Measurements from ENCODE around the gene RTN4.
A peak's percentile ranks its signal among the peaks of the same experiment; 100 is the strongest.
"Not testable (repeated sequence)": the region's sequence is repeated elsewhere in the genome, so short reads cannot be mapped to it uniquely, and the experiment has no call there.

The RTN4 gene, protein sequence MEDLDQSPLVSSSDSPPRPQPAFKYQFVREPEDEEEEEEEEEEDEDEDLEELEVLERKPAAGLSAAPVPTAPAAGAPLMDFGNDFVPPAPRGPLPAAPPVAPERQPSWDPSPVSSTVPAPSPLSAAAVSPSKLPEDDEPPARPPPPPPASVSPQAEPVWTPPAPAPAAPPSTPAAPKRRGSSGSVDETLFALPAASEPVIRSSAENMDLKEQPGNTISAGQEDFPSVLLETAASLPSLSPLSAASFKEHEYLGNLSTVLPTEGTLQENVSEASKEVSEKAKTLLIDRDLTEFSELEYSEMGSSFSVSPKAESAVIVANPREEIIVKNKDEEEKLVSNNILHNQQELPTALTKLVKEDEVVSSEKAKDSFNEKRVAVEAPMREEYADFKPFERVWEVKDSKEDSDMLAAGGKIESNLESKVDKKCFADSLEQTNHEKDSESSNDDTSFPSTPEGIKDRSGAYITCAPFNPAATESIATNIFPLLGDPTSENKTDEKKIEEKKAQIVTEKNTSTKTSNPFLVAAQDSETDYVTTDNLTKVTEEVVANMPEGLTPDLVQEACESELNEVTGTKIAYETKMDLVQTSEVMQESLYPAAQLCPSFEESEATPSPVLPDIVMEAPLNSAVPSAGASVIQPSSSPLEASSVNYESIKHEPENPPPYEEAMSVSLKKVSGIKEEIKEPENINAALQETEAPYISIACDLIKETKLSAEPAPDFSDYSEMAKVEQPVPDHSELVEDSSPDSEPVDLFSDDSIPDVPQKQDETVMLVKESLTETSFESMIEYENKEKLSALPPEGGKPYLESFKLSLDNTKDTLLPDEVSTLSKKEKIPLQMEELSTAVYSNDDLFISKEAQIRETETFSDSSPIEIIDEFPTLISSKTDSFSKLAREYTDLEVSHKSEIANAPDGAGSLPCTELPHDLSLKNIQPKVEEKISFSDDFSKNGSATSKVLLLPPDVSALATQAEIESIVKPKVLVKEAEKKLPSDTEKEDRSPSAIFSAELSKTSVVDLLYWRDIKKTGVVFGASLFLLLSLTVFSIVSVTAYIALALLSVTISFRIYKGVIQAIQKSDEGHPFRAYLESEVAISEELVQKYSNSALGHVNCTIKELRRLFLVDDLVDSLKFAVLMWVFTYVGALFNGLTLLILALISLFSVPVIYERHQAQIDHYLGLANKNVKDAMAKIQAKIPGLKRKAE

DNA sequence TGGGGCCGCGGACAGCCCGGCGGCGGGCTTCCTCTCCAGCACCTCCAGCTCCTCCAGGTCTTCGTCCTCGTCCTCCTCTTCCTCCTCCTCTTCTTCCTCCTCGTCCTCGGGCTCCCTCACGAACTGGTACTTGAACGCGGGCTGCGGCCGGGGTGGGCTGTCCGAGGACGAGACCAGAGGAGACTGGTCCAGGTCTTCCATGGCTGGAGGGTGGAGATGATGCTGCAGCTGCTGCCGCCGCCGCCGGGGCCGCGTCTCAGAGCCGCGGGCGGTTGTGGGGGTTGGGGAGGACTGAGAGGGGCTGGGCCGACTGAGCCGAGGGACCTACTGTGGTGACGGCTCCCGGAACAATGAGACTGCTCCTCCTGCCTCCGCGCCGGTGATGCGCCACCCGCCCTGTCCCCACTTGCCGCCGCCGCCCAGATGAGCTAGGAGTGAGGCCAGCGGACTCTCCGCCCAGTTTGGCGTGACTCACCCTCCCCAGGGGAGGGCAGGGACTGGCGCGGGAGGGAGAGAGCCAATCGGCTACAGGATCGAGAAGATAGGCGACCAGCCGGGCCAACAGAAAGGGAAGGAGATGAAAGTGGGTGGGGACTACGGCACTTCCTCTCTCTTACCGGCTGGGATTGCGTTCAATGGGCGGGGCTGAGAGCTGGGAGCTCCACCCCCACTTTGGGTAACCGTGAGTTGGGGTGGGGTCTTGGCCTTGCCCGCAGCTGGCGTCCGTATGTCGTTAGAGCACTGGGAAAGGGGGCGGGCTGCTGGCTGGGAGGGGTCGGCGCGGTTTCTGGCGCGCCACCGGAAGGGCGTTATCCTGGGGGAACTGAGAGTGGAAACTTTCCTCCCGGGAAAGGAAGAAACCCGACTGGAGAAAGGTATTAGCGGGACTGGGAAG lies at the start of gene RTN4:
Gene RTN4, minus strand, starts transcription at position 352 of the 895 bp plus-strand sequence. Its CDS starts 151 bp downstream, at position 201.
- DNase-seq, result peak; percentile 99

DNA sequence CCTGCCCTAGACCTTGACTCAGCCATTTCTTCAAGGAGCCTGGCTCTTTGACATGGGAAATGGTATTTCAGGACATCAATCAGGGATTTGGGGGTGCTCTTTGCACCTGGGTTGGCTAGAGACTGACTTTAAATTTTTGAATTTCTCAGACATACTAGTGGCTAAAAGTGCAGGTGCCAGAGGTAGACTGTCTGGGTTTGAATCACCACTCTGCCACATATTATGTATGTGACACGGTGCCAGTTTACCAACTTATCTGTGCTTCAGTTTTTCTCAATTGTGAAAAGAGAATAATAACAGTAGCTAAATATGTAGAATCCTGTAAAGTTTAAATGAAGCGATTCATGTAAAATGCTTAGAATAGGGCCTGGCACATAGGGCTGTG lies 49.2 kb upstream of the RTN4 start:
- DNase-seq, result no peak

DNA sequence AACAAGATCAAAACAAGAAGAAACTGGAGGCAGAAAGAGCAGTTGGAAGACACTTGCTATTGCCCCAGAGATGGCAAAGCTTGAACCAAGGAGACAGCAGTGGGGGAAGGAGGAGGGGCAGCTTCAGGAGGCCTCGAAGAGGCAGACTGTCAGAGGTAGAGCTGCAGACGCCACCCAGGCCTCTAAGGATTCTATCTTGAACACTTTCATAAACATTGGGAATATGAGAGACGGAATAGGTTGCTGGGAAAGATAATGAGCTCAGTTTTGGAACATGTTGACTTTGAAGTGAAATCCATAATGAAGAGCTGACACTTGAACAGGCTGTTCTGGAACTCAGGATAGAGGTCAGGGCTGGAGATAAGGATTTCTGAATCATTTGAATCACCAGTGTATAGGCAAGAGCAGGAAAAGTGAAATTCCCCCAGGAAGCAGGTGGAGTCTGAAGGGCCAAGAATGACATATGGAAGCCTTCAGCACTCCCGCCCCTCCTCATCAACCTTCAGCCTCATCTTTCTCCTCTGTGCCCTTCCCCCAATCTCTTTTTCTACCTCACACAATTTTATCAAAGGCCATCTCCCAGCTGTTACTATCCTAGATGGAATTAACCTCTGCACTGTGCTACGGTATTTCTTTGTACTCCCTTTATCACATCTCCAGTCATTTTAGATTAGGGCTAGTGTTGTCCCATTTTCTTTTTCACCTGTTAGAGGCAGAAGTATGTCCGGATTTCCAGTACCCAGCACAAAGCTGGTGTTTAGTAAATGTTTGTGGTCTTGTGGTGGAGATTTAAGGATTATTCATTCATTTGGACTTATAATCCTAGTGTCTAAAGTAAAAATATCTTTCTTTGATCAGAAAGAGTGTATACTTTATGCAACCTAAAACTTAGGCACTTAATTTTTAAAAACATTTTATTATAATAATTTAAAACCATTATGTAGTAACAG lies 47.5 kb upstream of the RTN4 start:
- no peak for DNase-seq

- DNase-seq, result no peak
These were observed 46.8 kb upstream of the RTN4 start for GRCh38 chr2:55097082-55097460.

- no peak for DNase-seq
These were observed 46.3 kb upstream of the RTN4 start for GRCh38 chr2:55096586-55096985.

- no peak for DNase-seq
These were observed 43.1 kb upstream of the RTN4 start for GRCh38 chr2:55093381-55093780.

GRCh38 chr2:55092439-55092838 lies 42.2 kb upstream of the RTN4 start:
- no peak for DNase-seq

- DNase-seq, result not testable (repeated sequence)
These were observed 41.4 kb upstream of the RTN4 start for GRCh38 chr2:55091681-55092080.

- no peak for DNase-seq
These were observed 40.5 kb upstream of the RTN4 start for GRCh38 chr2:55090702-55091101.

DNA sequence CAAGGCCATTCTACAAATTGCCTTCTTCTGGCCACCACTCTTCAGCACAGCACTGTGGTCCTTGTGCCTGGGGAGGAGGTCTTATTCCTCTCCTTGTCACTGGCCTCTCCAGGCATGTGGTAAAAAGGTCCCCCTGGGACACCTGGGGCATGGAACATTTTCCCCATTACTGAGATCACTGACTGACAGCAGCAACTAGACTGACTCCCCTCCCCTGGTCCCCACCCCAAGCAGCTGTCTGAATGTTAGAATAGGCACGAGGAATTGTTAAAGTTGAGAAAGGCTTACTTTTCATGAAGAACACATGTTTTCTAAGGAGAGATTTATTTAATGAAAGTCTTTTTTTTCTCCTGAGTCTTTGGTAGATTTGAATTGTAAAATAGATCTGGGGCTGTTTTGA lies 39.5 kb upstream of the RTN4 start:
- DNase-seq, result no peak

DNA sequence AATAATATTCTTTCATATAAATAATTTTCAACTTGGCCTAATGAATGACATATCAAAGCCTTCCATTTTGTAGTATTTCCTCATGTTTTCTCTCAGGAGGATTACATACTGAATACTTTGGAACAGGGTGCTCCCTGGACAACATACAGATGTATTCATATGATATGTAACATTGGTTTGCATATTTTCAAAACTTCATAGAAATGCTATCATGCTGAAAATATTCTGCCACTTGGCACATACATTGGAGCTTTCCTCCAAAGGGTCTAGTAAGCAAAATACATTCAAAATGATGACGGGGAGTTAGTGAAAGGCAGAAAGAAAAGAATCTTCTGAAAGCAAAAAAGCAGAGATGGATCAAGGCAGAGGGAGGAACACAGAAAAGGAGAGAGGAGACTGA lies 38.1 kb upstream of the RTN4 start:
- no peak for DNase-seq

DNA sequence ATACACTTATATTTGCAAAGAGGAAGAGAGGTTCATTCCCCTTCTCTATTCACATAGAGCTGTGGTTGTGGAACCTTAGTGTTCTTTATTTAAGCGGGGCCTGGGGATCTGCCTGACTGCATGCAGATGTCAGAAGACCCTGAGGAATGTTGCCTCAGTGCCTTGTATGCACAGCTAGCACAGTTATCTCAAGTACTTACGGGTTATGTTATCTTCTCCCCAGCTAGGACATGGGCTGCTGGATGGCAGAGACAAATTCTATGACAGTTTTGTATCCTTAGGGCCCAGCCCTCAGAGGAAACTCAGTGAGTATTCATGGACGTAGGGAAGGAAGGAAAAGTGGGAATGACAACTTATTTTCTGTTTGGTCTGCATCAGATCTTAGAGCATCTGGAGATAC lies 37.7 kb upstream of the RTN4 start:
- DNase-seq, result no peak

GRCh38 chr2:55087501-55087900 lies 37.2 kb upstream of the RTN4 start:
- no peak for DNase-seq

DNA sequence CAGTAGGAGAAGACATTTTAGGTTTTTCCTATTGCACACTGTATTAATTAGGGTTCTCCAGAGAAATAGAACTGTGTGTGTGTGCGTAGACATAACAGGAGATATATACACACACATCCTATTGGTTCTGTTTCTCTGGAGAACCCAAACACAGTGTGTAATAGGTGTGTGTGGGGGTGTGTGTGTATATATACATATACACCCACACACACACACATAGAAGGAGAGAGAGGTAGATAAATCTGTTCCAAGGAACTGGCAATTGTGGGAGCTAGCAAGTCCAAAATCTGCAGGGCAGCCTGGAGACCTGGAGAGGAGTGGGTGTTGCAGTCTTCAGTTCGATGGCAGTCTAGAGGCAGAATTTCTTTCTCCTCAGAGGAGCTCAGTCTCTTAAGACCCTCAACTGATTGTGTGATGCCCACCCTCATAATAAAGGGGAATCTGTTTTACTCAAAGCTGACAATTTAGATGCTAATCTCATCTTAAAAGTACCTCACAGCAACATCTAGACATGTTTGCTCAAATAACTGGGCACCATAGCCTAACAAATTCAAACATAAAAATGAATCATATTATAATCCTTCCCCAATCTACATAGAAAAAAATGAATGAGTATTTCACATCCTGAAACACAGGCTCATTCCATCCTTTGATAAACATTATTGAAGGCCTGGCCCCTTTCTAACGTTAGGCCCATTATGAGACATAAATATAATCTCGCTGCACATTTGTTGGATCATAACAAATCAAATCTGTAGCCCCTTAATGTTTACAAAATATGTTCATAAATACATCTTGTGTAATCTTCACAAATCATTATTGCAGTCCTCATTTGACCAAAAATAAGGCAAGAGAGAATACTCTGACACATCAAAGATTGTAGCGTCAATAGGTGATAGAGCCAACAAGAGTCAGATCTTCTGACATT lies 35.1 kb upstream of the RTN4 start:
- DNase-seq, result no peak

GRCh38 chr2:55084641-55085040 lies 34.4 kb upstream of the RTN4 start:
- no peak for DNase-seq

- DNase-seq, result no peak
These were observed 30.0 kb upstream of the RTN4 start for GRCh38 chr2:55080204-55080738.

- DNase-seq, result no peak
These were observed 28.7 kb upstream of the RTN4 start for GRCh38 chr2:55078956-55079355.

DNA sequence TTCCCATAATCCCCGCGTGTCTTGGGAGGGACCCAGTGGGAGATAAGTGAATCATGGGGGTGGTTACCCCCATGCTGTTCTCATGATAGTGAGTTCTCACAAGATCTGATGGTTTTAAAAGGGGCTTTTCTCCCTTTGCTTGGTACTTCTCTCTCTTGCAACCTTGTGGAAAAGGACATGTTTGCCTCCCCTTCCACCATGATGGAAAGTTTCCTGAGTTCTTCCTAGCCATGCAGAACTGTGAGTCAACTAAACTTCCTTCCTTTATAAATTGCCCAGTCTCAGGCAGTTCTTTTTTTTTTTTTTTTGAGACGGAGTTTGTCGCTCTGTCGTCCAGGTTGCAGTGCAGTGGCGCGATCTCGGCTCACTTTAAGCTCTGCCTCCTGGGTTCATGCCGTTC lies 26.5 kb upstream of the RTN4 start:
- DNase-seq, result no peak

DNA sequence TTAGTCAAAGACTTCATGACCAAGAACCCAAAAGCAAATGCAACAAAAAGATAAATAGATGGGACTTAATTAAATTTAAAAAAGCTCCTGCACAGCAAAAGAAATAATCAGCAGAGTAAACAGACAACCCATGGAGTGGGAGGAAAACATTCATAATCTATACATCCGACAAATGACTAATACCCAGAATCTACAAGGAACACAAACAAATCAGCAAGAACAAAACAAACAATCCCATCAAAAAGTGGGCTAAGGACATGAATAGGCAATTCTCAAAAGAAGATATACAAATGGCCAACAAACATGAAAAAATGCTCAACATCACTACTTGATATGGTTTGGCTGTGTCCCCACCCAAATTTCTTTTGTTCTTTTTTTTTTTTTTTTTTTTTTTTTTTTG lies 25.8 kb upstream of the RTN4 start:
- not testable (repeated sequence) for DNase-seq
